Fibroblast of villous mesenchyme (primary cell): Measurements from ENCODE around the gene KRT1. TPM values are rescaled to one million over a fixed set of nuclear protein-coding genes. Genes with fewer than 3 reads are reported as not detected.

Experiments
- DNase-seq: peaks from one replicate; pipeline ENCODE4 v3.0.0-alpha.2; 2010; ENCODE audit warnings: low read depth
- H3K4me3 ChIP-seq: 2 replicates; pipeline ENCODE4 v1.5.1; 2011; ENCODE audit warnings: low read depth, mild to moderate bottlenecking, low read length
- CTCF ChIP-seq: IDR thresholded peaks from 2 replicates; pipeline ENCODE4 v1.5.1; 2012; ENCODE audit warnings: low read depth, mild to moderate bottlenecking, low read length; ENCODE audit not compliant: insufficient read depth
- total RNA-seq: library from RNA; depleted of rRNA; stranded (reverse); fragments of >200 nt; gene quantifications from 2 replicates; pipeline ENCODE4 v1.2.3, GENCODE V29; 2012

Gene KRT1
- total RNA-seq, 1 donor = not detected

GRCh38 chr12:52699960-52700359 lies 19.8 kb upstream of the KRT1 start:
- no peak for DNase-seq
- TF ChIP-seq CTCF = no peak
- H3K4me3 ChIP-seq = no peak overlapping the region

- DNase-seq = no peak
- no peak overlapping the region for H3K4me3 ChIP-seq
- no peak for TF ChIP-seq CTCF
Measured at GRCh38 chr12:52699373-52699772, 19.2 kb upstream of the KRT1 start.

GRCh38 chr12:52698651-52699340 lies 18.6 kb upstream of the KRT1 start:
- DNase-seq = no peak
- TF ChIP-seq CTCF = no peak
- H3K4me3 ChIP-seq = no peak overlapping the region

GRCh38 chr12:52697058-52697582 lies 16.9 kb upstream of the KRT1 start:
- no peak overlapping the region for H3K4me3 ChIP-seq
- TF ChIP-seq CTCF = no peak
- DNase-seq = no peak

- no peak for DNase-seq
- no peak overlapping the region for H3K4me3 ChIP-seq
- TF ChIP-seq CTCF = no peak
Measured at GRCh38 chr12:52696588-52696987, 16.4 kb upstream of the KRT1 start.

GRCh38 chr12:52695039-52695438 lies 14.8 kb upstream of the KRT1 start:
- no peak overlapping the region for H3K4me3 ChIP-seq
- no peak for TF ChIP-seq CTCF
- DNase-seq = no peak

GRCh38 chr12:52694151-52694550 lies 13.9 kb upstream of the KRT1 start:
- no peak for DNase-seq
- no peak for TF ChIP-seq CTCF
- H3K4me3 ChIP-seq = no peak overlapping the region
